Right lung (tissue), 5 donors: ENCODE data around the gene PRPF31. TPM values are rescaled to one million over a fixed set of nuclear protein-coding genes. Genes with fewer than 3 reads are reported as not detected.

ENCODE experiments used
- DNase-seq, 2 donors: peaks; one replicate each; pipeline ENCODE4 v3.0.0-alpha.2; 2013
- polyA plus RNA-seq, 5 donors: library from polyadenylated mRNA; unstranded; fragments of 120-200 nt; gene quantifications; one replicate each; pipeline versions ENCODE4 v1.2.1 to v1.2.3, GENCODE V29; 2013; ENCODE audit warnings: inconsistent platforms in 1 of 5, low replicate concordance in 1 of 5; ENCODE audit not compliant: insufficient read length in 5 of 5, insufficient read depth in 1 of 5

Gene PRPF31
- polyA plus RNA-seq, 5 donors, result 50.3 to 71.0 (median 60.2) TPM

GRCh38 chr19:54105796-54106195 lies 9.8 kb upstream of the PRPF31 start:
- DNase-seq, result no peak

DNA sequence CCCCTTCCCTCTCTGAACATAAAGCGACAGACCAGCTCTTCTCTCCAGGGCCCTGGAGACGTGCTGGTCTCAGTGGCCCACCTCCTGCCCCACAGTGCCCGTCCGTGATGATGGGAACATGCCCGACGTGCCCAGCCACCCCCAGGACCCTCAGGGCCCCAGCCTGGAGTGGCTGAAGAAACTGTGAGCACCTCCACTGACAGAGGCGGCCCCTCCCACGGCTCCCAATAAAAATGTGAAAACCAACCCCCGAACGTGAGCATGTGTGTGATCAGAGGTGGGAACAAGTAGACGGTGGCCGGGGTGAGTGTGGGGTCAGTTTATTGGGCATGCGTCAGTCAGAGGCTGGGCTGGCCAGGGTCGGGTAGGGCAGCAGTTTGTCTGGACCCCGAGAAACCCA lies 8.8 kb upstream of the PRPF31 start:
- DNase-seq, result no peak

DNA sequence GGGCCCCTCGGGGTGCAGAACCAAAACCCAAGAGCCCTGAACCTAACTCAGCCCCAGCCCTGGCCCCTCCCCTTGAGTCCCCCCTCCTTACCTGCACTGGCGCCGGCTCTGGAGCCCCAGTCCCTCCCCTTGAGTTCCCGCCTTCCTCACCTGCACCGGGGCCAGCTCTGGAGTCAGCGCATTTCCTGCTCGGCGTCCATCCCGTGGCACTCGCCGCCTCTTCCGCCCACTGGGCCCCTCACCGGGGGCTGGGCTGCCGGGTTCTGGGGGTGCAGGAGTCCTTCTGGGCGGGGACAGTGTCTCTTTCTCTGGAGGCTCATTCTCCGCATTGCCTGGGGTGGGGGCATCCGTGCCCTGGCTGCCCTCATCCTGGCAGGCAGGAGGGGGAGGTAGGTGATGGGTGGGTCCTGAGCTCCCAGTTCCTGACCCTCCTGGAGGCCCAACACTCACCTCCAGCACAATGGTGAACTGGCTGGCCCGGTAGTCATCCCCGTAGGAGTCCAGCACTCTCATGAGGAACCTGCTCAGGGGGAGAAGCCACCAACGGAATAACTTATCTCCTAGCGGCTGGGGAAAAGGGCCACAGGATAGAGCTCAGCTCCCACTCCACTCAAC lies 7.6 kb upstream of the PRPF31 start:
- no peak for DNase-seq

GRCh38 chr19:54108496-54108895 lies 7.1 kb upstream of the PRPF31 start:
- DNase-seq, result no peak

GRCh38 chr19:54109651-54110050 lies 5.9 kb upstream of the PRPF31 start:
- no peak for DNase-seq

DNA sequence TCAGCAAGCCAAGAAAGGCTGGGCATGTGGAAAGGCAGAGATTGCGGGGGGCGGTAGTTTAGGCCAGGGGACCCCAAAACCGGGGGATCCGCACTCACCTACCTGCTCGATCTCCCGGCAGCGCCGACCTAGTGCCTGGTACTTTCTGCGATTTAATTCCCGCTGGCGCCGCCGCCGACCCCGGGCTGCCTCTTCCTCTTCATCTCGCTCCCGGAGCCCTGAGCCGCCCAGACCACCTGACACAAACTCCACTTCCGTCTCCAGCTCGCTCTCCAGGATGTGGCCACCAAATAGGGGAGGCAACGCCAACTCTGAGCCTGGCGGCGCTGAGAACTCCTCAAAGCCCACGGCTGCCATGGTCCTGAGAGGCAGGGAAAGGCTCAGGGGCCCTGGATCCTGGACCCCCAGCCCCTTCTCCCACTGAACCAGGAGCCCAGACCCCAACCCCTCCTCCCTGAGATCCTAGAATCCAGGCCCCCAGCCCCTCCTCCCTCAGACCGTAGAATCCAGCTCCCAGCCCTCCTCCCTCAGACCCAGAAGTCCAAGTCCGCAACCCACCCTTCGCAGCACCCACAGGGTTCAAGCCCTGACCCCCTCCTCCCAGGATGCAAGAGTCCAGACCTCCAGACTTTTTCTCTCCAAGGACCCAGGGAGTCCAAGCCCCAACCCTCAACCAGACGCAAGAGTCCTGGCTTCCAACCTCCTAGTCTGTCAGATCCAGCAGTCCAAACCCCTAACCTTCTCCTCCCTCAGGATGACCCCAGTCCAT lies 1.0 kb upstream of the PRPF31 start:
- no peak for DNase-seq

DNA sequence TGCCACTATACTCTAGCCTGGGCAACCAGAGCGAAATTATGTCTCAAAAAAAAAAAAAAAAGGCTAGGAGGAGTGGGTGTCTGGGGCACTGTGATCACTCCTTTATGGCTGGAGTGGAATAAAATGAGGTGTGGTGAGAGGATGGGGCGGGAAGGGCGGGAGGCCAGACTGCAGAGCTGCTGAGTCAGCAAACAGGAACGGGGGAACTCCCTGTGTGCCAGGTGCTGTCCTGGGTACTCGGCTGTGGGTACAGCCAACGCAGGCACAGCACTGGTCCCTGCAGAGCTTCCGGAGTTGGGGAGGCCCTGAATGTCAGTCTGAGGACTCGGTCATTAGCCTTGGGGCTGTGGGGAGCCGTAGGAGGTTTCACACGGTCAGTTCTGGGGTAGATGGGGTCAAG lies 5.7 kb downstream of the PRPF31 start:
- DNase-seq, result no peak

GRCh38 chr19:54123682-54124081 lies 8.1 kb downstream of the PRPF31 start:
- DNase-seq, result no peak

DNA sequence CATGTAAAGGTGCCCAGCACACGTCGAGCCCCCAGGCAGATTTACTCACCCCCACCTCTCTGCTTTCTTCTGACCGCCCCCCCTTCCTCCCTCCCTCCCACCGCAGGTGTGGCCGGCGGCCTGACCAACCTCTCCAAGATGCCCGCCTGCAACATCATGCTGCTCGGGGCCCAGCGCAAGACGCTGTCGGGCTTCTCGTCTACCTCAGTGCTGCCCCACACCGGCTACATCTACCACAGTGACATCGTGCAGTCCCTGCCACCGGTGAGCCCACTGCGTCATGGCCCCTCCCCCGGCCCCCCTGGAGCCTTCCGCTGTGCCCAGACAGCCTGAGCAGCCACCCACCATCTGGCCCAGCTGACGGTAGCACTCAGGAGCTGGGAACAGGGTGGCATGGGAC lies 8.8 kb downstream of the PRPF31 start:
- no peak for DNase-seq

DNA sequence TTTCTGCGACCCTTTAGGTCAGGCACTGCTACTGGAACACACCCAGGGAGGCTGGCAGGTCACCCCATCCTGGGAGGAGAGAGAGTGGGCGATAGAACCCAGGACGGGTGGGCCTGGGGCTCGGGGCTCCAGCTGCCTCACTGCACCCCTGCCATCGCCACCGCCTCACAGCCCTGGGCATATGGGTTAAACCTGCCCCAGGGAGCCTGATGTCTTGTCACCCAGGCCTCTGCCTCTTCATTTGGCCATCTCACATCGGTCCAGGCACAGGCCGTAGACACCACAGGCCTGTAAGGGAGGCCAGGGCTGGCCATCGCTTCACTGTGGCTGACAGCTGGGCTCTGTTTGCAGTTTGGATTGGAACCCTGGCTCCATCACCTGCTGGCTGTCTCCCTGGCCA lies 10.2 kb downstream of the PRPF31 start:
- no peak for DNase-seq

DNA sequence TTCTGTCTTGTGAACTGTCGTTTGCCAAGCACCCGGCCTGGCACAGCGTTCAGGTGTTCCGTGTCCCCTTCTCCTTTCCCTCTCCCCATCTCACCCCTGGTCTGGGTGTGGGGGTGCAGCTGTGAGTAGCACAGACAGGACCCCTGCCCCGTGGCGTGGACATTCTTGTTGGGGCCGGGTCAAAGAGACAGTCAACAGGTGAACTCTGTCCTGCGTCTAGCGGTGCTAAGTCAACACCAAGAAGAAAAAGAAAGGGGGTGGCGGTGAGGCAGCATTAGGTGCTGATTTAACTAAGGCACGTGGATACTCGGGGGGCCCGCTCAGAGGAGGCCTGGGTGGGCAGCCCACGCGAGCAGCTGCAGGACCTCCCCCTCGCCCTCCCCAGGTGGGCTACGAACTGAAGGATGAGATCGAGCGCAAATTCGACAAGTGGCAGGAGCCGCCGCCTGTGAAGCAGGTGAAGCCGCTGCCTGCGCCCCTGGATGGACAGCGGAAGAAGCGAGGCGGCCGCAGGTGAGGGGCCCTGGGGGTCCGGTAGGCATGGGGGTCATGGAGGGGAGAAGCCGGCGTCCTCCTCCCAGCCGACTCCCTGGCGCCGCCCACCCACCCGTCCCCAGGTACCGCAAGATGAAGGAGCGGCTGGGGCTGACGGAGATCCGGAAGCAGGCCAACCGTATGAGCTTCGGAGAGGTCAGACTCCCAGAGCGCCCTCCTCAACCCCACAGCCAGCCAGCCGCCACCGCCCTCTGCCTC lies 12.3 kb downstream of the PRPF31 start:
- DNase-seq, result no peak

DNA sequence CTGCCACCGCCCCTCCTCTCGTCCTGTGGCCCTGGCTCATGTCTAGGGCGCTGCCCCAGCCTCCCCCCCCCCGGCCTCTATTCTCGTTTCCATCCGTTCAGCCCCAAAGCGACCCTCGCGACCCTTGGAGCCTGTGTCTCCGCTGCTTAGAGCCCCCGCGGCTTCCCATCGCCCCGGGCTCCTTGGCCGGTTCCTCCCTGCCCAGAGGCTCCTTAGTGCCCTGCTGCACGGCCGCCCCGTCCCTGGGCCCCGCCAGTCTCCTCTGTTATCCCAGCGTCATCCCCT lies 12.8 kb downstream of the PRPF31 start:
- DNase-seq, result no peak

DNA sequence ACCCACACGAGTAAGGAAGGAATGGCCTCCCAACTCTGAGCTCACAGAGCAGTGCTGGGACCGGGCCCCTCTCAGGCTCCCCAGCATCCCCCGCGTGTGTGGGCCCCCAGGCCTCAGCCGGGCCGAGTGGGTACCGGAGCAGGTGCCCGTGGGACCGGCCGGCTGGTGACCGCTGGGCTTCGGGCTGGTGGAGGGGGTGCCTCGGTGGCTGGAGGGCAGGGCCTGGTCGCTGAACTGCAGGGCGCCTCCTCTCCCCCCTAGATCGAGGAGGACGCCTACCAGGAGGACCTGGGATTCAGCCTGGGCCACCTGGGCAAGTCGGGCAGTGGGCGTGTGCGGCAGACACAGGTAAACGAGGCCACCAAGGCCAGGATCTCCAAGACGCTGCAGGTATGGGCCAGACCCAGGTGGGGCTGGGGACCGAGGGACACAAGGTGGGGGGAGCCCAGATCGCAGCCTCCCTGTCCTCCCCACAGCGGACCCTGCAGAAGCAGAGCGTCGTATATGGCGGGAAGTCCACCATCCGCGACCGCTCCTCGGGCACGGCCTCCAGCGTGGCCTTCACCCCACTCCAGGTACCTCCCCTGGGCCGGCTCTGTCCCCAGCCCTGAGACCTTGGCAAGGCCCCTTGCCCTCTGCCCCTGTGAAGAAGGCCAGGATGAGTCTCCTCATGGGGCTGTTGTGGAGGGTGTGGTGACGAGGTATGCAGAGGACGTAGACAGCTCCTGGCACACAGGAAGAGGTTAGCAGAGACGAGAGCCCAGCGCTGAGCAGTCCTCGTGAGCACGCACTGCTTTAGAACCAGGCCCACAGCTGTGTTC lies 13.5 kb downstream of the PRPF31 start:
- DNase-seq, result no peak

GRCh38 chr19:54129617-54129996 lies 14.1 kb downstream of the PRPF31 start:
- DNase-seq, result no peak

DNA sequence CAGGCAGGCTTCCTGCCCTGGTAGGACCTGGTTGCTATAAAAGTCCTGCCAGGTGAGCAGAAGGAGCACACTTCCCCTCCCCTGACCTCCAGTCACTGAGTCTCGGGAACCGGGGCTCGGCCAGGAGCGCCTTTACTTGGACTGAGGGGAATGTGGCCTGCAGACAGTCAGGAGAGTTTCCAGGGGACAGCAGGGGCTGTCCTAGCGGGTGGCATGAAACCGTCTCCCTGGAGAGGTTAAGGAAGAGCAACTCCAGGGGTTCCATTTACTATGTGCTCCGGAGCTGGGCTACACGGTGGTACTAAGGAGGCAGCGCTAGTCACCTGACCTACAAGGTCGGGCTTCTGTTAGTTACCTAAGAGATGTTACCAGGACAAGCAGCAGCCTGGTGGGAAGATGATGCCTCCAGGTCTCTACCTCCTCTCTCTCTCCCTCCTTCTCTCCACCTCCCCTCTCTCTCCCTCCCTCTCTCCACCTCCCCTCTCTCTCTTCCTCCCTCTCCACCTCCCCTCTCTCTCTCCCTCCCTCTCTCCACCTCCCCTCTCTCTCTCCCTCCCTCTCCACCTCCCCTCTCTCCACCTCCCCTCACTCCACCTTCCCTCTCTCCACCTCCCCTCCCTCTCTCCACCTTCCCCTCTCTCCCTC lies 17.9 kb downstream of the PRPF31 start:
- DNase-seq, result peak; percentile 45 to 53

- no peak for DNase-seq
Observed at GRCh38 chr19:54133957-54134590, 18.5 kb downstream of the PRPF31 start.

GRCh38 chr19:54136086-54136863 lies 20.7 kb downstream of the PRPF31 start:
- no peak for DNase-seq

DNA sequence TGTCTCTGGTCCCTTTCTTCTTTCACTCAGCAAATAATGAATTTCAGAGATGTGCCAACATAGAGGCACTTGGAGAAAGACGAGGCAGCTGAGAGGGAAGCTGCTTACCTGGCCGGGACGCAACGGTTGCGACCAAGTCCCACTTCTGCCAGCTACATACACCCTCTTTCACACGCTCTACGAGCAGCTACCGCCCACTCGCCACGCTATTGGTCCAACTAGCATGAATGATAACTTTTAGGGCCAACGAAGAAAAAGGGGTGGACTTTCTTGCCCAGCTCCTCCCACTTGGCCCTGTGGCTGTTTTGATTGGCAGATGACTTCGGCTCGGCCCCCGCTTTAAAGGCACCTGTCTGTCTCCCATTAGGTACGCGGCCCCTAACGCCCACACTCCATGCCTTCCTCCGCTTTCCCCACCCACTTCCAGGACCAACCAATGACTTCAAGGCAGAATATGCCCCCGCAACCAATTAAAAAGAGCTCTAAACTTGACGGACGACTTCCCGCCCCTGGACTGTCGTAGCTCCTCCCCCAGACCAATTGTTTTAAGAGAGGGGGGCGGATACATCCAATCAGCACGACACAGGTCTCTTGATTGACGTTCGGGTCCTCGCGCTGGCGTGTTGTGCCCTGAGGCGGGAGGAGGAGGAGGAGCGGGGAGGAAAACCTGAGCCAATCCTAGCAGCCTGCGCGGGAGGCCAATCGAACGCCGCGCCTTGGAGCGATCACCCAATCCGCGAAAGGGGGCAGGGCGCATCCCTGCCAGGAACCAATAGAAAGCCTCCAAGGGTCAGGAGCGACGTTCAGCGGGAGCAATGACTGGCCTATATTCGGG lies 21.5 kb downstream of the PRPF31 start:
- DNase-seq, result peak; percentile 100

GRCh38 chr19:54137699-54138488 lies 22.3 kb downstream of the PRPF31 start, which contains the start of gene CNOT3:
Gene CNOT3 (plus strand): TSS chr19:54137762. CDS start chr19:54142979, 5,217 bp downstream.
- no peak for DNase-seq
